Trophoblast cell (in vitro differentiated cells and primary cell): ENCODE data around the gene BCL6B.

ENCODE experiments used
- DNase-seq, 2 donors: peaks; one replicate each; pipeline ENCODE4 v3.0.0-alpha.2; 2016
- H2AFZ ChIP-seq: 2 replicates; pipeline ENCODE4 v1.6.1; 2013; ENCODE audit warnings: low read length, moderate library complexity, mild to moderate bottlenecking; ENCODE audit not compliant: insufficient read depth, poor library complexity
- H2AK5ac ChIP-seq: 2 replicates; pipeline ENCODE4 v1.6.1; 2013; ENCODE audit warnings: mild to moderate bottlenecking, low read length
- H2BK120ac ChIP-seq: 2 replicates; pipeline ENCODE4 v1.6.1; 2013; ENCODE audit warnings: low read length, mild to moderate bottlenecking, moderate library complexity; ENCODE audit not compliant: insufficient read depth, poor library complexity
- H2BK12ac ChIP-seq: 2 replicates; pipeline ENCODE4 v1.6.1; 2013; ENCODE audit warnings: mild to moderate bottlenecking, low read length, moderate library complexity
- H2BK5ac ChIP-seq: 2 replicates; pipeline ENCODE4 v1.6.1; 2013; ENCODE audit warnings: low read length, low read depth, moderate library complexity, mild to moderate bottlenecking; ENCODE audit not compliant: poor library complexity
- H3K14ac ChIP-seq: 2 replicates; pipeline ENCODE4 v1.6.1; 2013; ENCODE audit warnings: mild to moderate bottlenecking, low read length
- H3K18ac ChIP-seq: 2 replicates; pipeline ENCODE4 v1.6.1; 2013; ENCODE audit warnings: mild to moderate bottlenecking, low read length
- H3K23ac ChIP-seq: 2 replicates; pipeline ENCODE4 v1.6.1; 2013; ENCODE audit warnings: low read length
- H3K27ac ChIP-seq: 2 replicates; pipeline ENCODE4 v1.5.1; 2013; ENCODE audit warnings: low read depth, mild to moderate bottlenecking, inconsistent platforms, low read length, moderate library complexity
- H3K27me3 ChIP-seq: 2 replicates; pipeline ENCODE4 v1.6.1; 2013; ENCODE audit warnings: inconsistent platforms, mild to moderate bottlenecking, low read length, moderate library complexity; ENCODE audit not compliant: insufficient read depth
- H3K36me3 ChIP-seq, 2 experiments: 1 replicate in 1 of 2; 2 replicates in 1 of 2; pipeline ENCODE4 v1.6.1; 2013; ENCODE audit warnings: low read length in 2 of 2, mild to moderate bottlenecking in 2 of 2, moderate library complexity in 1 of 2; ENCODE audit not compliant: insufficient read depth in 2 of 2, control insufficient read depth in 1 of 2
- H3K4ac ChIP-seq: 2 replicates; pipeline ENCODE4 v1.6.1; 2013; ENCODE audit warnings: low read depth, mild to moderate bottlenecking, low read length, moderate library complexity
- H3K4me1 ChIP-seq, 2 experiments: 1 replicate in 1 of 2; 2 replicates in 1 of 2; pipeline ENCODE4 v1.6.1; 2013; ENCODE audit warnings: low read length in 2 of 2, mild to moderate bottlenecking in 2 of 2, moderate library complexity in 1 of 2; ENCODE audit not compliant: insufficient read depth in 2 of 2, control insufficient read depth in 1 of 2
- H3K4me2 ChIP-seq: 2 replicates; pipeline ENCODE4 v1.6.1; 2013; ENCODE audit warnings: inconsistent platforms, mild to moderate bottlenecking, low read length, moderate library complexity
- H3K4me3 ChIP-seq: 2 replicates; pipeline ENCODE4 v1.5.1; 2013; ENCODE audit warnings: mild to moderate bottlenecking, low read depth, low read length, inconsistent platforms
- H3K79me1 ChIP-seq: one replicate; pipeline ENCODE4 v1.6.1; 2013; ENCODE audit warnings: low read length
- H3K79me2 ChIP-seq: 2 replicates; pipeline ENCODE4 v1.6.1; 2013; ENCODE audit warnings: low read length, mild to moderate bottlenecking; ENCODE audit not compliant: control insufficient read depth, insufficient read depth, poor library complexity
- H3K9ac ChIP-seq: 2 replicates; pipeline ENCODE4 v1.6.1; 2013; ENCODE audit warnings: mild to moderate bottlenecking, low read length
- H3K9me3 ChIP-seq: 2 replicates; pipeline ENCODE4 v1.6.1; 2013; ENCODE audit warnings: low read depth, mild to moderate bottlenecking, control low read depth, inconsistent platforms, low read length; ENCODE audit not compliant: insufficient read depth
- H4K12ac ChIP-seq: 2 replicates; pipeline ENCODE4 v1.6.1; 2013; ENCODE audit warnings: low read depth, mild to moderate bottlenecking, low read length, moderate library complexity
- H4K8ac ChIP-seq: 2 replicates; pipeline ENCODE4 v1.6.1; 2013; ENCODE audit warnings: low read depth, mild to moderate bottlenecking, low read length, moderate library complexity
- H4K91ac ChIP-seq: one replicate; pipeline ENCODE4 v1.6.1; 2013; ENCODE audit warnings: low read depth, mild to moderate bottlenecking, low read length, moderate library complexity
- WGBS: extraction: QIAGEN DNeasy Blood & Tissue Kit; methylation state at CpG from one replicate; pipeline ENCODE4 v1.1.7; 2013; ENCODE audit warnings: missing lambda C conversion rate; ENCODE audit not compliant: insufficient read length, insufficient coverage; ENCODE audit errors: extremely low coverage; 5-methylcytosine and 5-hydroxymethylcytosine counted together

BCL6B gene

DNA sequence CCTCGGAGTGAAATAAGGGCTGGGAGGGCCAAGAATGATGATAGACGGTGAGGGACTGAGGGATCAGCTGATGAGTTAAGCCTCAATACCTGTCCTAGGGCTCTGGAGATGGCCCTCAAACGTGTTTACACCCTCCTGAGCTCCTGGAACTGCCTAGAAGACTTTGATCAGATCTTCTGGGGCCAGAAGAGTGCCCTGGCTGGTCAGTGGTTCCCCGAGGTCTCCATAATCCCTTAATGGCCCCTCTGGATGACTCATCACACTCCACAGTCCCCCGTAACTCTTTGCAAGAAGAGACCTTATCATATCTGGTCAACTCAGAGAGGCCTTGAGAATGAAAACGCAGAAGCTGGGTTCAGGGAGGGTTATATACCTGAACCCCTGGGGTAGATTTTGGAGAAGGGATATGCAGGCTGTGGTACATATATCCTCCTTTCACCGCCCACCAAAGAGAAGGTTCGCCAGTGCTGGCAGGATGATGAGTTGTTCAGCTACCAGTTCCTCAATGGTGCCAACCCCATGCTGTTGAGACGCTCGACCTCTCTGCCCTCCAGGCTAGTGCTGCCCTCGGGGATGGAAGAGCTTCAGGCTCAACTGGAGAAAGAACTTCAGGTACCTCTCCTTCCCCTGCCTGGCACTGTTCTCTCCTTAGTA is 23.9 kb upstream of the BCL6B start:
- no peak overlapping the region for H3K27ac ChIP-seq
- no CpG with 5 or more reads among the region's 11 CpGs for WGBS

GRCh38 chr17:7001318-7001961 is 21.4 kb upstream of the BCL6B start:
- H3K27ac ChIP-seq = no peak overlapping the region
- no CpG with 5 or more reads among the region's 10 CpGs for WGBS
- H3K18ac ChIP-seq = no peak overlapping the region
- H3K79me2 ChIP-seq = no peaks in the 10 kb centered on the region
- H2BK120ac ChIP-seq = no peak overlapping the region
- H3K4me2 ChIP-seq = no peak overlapping the region
- no peak overlapping the region for H2AFZ ChIP-seq
- H3K4me1 ChIP-seq = no peaks in the 10 kb centered on the region
- H4K8ac ChIP-seq = no peak overlapping the region
- no peak overlapping the region for H3K14ac ChIP-seq
- no peaks in the 10 kb centered on the region for H3K9me3 ChIP-seq
- H3K23ac ChIP-seq = no peak overlapping the region
- H3K9ac ChIP-seq = no peak overlapping the region
- no peaks in the 10 kb centered on the region for H3K79me1 ChIP-seq
- peak in 1 of 2 donors; percentile 40 for DNase-seq
- no peak overlapping the region for H3K4ac ChIP-seq
- H4K12ac ChIP-seq = no peak overlapping the region
- no peak overlapping the region for H3K4me3 ChIP-seq
- no peak overlapping the region for H4K91ac ChIP-seq
- H2BK12ac ChIP-seq = no peak overlapping the region
- H2AK5ac ChIP-seq = no peak overlapping the region
- no peaks in the 10 kb centered on the region for H3K27me3 ChIP-seq
- H2BK5ac ChIP-seq = no peak overlapping the region
- H3K36me3 ChIP-seq = peaks cover 35 to 40% of the 10 kb centered on the region in 2 experiments

More for the DNA sequence above, 23.9 kb upstream of the BCL6B start:
- Histone ChIP-seq H3K4me3 (no peak overlapping the region), H2BK5ac (no peak overlapping the region), H3K4me2 (no peak overlapping the region), H3K4me1 (peaks cover 9% of the 10 kb centered on the region in 2 experiments), H3K14ac (no peak overlapping the region), H3K4ac (no peak overlapping the region), H4K12ac (no peak overlapping the region), H3K79me2 (no peaks in the 10 kb centered on the region), H3K27me3 (no peaks in the 10 kb centered on the region), H3K9me3 (no peaks in the 10 kb centered on the region), H2BK12ac (no peak overlapping the region), H2AK5ac (no peak overlapping the region), H3K36me3 (peaks cover 33 to 40% of the 10 kb centered on the region in 2 experiments), H4K91ac (no peak overlapping the region), H2AFZ (no peak overlapping the region), H3K23ac (no peak overlapping the region), H3K18ac (no peak overlapping the region), H3K79me1 (no peaks in the 10 kb centered on the region), H2BK120ac (no peak overlapping the region), H4K8ac (no peak overlapping the region), H3K9ac (no peak overlapping the region)
- DNase-seq = no peak

DNA sequence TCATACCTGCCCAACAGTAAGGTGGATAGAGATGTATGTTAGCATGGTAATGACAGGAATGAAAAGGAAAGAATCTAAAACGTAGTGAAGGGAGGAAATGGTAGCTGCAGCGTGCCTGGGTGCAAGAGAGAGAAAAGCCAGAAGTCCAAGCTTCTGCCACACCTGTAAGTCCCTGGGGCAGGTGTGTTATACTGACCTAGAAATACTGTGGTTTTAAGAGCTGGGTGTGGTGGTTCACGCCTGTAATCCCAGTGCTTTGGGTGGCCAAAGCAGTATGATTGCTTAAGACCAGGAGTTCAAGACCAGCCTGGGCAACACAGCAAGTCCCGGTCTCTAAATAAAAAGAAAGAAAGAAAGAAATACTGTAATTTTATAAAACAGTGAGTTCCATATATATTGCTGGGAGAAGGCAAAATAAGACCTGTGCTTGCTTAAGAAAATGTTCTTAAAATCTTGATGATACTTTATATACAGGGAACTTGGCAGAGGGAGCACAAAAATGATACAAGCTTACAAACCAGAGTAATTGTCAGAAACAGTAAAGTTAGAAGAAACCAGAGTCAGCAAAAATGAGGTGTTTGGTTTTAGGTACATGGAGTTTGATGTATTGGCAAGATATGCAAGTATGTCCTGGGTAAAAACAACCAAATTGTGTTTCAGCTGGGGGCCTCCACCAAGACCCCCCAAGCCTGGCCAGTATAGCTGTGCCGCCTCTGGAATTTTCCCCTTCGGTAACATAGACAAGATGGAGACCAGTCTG is 20.4 kb upstream of the BCL6B start:
- H3K14ac ChIP-seq = no peak overlapping the region
- H2AFZ ChIP-seq = no peak overlapping the region
- H4K91ac ChIP-seq = no peak overlapping the region
- no peak overlapping the region for H4K8ac ChIP-seq
- H3K4me3 ChIP-seq = no peak overlapping the region
- H3K9ac ChIP-seq = no peak overlapping the region
- no peak overlapping the region for H3K4ac ChIP-seq
- WGBS = no CpG with 5 or more reads among the region's 6 CpGs
- H3K9me3 ChIP-seq = no peaks in the 10 kb centered on the region
- H3K4me1 ChIP-seq = no peaks in the 10 kb centered on the region
- no peak overlapping the region for H2BK5ac ChIP-seq
- peaks cover 34 to 35% of the 10 kb centered on the region in 2 experiments for H3K36me3 ChIP-seq
- no peak for DNase-seq
- no peak overlapping the region for H3K4me2 ChIP-seq
- no peaks in the 10 kb centered on the region for H3K79me2 ChIP-seq
- H4K12ac ChIP-seq = no peak overlapping the region
- no peaks in the 10 kb centered on the region for H3K27me3 ChIP-seq
- H2AK5ac ChIP-seq = no peak overlapping the region
- no peak overlapping the region for H3K18ac ChIP-seq
- H2BK12ac ChIP-seq = no peak overlapping the region
- no peak overlapping the region for H3K27ac ChIP-seq
- no peak overlapping the region for H2BK120ac ChIP-seq
- H3K23ac ChIP-seq = no peak overlapping the region
- no peaks in the 10 kb centered on the region for H3K79me1 ChIP-seq

DNA sequence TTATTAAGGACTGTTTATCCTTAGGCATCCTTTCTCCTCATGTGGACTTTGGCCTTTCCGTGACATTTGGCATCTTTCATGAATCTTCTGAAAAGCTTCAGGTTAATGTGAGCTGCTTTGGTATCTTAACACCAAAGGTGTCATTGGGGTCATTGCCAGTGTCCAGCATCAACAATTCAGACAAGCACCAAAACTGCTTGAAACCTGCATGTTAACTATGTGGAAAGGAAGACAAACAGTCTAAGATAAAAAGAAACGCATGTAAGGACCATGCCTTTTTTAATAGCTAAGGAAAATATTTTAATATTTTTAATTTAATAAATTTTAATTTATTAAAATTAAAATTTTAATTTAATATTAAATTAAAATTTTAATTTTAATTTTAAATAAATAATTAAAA is 19.1 kb upstream of the BCL6B start:
- no peak for DNase-seq
- H3K9ac ChIP-seq = no peak overlapping the region
- H3K4me2 ChIP-seq = no peak overlapping the region
- H3K79me1 ChIP-seq = no peaks in the 10 kb centered on the region
- no peak overlapping the region for H3K4me3 ChIP-seq
- H2BK120ac ChIP-seq = no peak overlapping the region
- no peak overlapping the region for H3K18ac ChIP-seq
- no CpG with 5 or more reads among the region's 2 CpGs for WGBS
- no peak overlapping the region for H3K27ac ChIP-seq
- H4K91ac ChIP-seq = no peak overlapping the region
- no peaks in the 10 kb centered on the region for H3K79me2 ChIP-seq
- H4K12ac ChIP-seq = no peak overlapping the region
- H2BK12ac ChIP-seq = no peak overlapping the region
- no peak overlapping the region for H3K14ac ChIP-seq
- no peak overlapping the region for H2BK5ac ChIP-seq
- H3K4ac ChIP-seq = no peak overlapping the region
- H3K23ac ChIP-seq = no peak overlapping the region
- H3K4me1 ChIP-seq = no peaks in the 10 kb centered on the region
- no peaks in the 10 kb centered on the region for H3K27me3 ChIP-seq
- H4K8ac ChIP-seq = no peak overlapping the region
- peaks cover 33% of the 10 kb centered on the region in 2 experiments for H3K36me3 ChIP-seq
- H2AFZ ChIP-seq = no peak overlapping the region
- H2AK5ac ChIP-seq = no peak overlapping the region
- no peaks in the 10 kb centered on the region for H3K9me3 ChIP-seq
